ENCODE measurements around the gene NAGA.

- TF ChIP-seq CTCF (conservative IDR thresholded peaks at IDR 0.05; ENCODE audit: low read length): no peak
- no peak for TF ChIP-seq EZH2phosphoT487 (IDR thresholded peaks at IDR 0.05; ENCODE audit: borderline replicate concordance)
Observed at GRCh38 chr22:42033263-42034181, 37.1 kb downstream of the NAGA start.
